Measurements from ENCODE around the gene PARD6B. TPM values are rescaled to one million over a fixed set of nuclear protein-coding genes. Genes with fewer than 3 reads are reported as not detected.

Gene PARD6B
- total RNA-seq, 1 donor from 2014 or later: 13.1 TPM

DNA sequence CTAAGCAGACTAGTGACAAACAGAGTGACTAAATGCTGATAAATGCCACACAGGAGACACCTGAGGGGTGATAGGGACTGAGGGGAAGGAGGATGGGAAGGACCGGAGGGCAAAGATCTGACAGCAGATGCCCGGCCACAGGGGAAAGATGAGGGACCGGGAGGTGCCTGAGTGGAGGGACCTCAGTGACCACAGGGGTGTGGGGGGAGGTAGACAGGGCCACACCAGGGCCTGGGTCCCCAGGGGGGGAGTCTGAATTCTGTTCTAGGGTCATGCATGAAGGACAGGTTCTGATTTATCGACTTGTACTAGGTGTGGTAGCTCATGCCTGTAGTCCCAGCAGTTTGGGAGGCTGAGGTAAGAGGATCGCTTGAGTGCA lies 70.4 kb downstream of the PARD6B start:
- H3K79me2 ChIP-seq (ENCODE audit: insufficient read depth, low read length): peaks cover 3% of the 10 kb centered on the region
- TF ChIP-seq EZH2 (IDR thresholded peaks at IDR 0.05; ENCODE audit: insufficient read depth, low read length): no peak
- TF ChIP-seq, protein P1, sequence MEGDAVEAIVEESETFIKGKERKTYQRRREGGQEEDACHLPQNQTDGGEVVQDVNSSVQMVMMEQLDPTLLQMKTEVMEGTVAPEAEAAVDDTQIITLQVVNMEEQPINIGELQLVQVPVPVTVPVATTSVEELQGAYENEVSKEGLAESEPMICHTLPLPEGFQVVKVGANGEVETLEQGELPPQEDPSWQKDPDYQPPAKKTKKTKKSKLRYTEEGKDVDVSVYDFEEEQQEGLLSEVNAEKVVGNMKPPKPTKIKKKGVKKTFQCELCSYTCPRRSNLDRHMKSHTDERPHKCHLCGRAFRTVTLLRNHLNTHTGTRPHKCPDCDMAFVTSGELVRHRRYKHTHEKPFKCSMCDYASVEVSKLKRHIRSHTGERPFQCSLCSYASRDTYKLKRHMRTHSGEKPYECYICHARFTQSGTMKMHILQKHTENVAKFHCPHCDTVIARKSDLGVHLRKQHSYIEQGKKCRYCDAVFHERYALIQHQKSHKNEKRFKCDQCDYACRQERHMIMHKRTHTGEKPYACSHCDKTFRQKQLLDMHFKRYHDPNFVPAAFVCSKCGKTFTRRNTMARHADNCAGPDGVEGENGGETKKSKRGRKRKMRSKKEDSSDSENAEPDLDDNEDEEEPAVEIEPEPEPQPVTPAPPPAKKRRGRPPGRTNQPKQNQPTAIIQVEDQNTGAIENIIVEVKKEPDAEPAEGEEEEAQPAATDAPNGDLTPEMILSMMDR (IDR thresholded peaks at IDR 0.05; ENCODE audit: insufficient read depth, low read depth, low read length): no peak
- no peaks in the 10 kb centered on the region for H3K36me3 Mint-ChIP-seq (ENCODE audit: low read depth, unreplicated experiment)
- no peak overlapping the region for H3K27ac Mint-ChIP-seq (ENCODE audit: unreplicated experiment)
- H3K4me2 ChIP-seq (ENCODE audit: low read length): no peak overlapping the region
- no peak overlapping the region for H2AFZ ChIP-seq (ENCODE audit: low read depth, low read length)
- no peaks in the 10 kb centered on the region for H3K9me3 ChIP-seq (ENCODE audit: insufficient read depth, low read depth, low read length)
- H3K4me1 ChIP-seq (ENCODE audit: insufficient read depth, low read length): peaks cover 7% of the 10 kb centered on the region
- no peaks in the 10 kb centered on the region for H3K9me3 Mint-ChIP-seq (ENCODE audit: unreplicated experiment)
- no peaks in the 10 kb centered on the region for H3K36me3 ChIP-seq (ENCODE audit: insufficient read depth, low read length)
- H3K9ac ChIP-seq (ENCODE audit: low read length): no peak overlapping the region
- H4K20me1 ChIP-seq (ENCODE audit: insufficient read depth, low read length): no peaks in the 10 kb centered on the region
- DNase-seq (ENCODE audit: low read depth) (no peak), FAIRE-seq (no peak)
- no peaks in the 10 kb centered on the region for H3K4me1 Mint-ChIP-seq (ENCODE audit: low read depth, unreplicated experiment)
- no peak overlapping the region for H3K4me3 ChIP-seq (ENCODE audit: insufficient read depth, low read depth, low read length)
- H3K27me3 ChIP-seq (ENCODE audit: insufficient read depth, low read length): no peaks in the 10 kb centered on the region
- no peak overlapping the region for H3K27ac ChIP-seq (ENCODE audit: low read depth, low read length)
- H3K27me3 Mint-ChIP-seq (ENCODE audit: low read depth, unreplicated experiment): peaks cover 2% of the 10 kb centered on the region
- no peak overlapping the region for H3K4me3 Mint-ChIP-seq (ENCODE audit: unreplicated experiment)

DNA sequence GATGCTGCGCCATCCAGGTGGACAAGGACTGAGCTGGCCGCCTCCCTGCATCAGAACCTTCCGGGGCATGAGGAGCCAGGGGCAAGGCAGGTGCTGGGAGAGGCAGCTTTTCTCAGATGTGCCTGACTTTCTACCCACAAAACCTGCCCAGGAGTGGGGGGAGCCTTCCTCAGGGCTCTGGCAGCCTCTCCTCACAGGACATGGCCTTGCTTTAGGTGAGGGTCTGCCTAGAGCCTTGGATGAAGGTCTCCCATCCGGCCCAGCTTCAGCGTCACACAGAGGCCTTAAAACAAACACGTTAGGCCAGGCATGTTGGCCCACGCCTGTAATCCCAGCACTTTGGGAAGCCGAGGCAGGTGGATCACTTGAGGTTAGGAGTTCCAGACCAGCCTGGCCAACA lies 70.9 kb downstream of the PARD6B start:
- no peak overlapping the region for H3K27ac Mint-ChIP-seq (ENCODE audit: unreplicated experiment)
- no peaks in the 10 kb centered on the region for H3K27me3 ChIP-seq (ENCODE audit: insufficient read depth, low read length)
- H3K9me3 ChIP-seq (ENCODE audit: insufficient read depth, low read depth, low read length): no peaks in the 10 kb centered on the region
- peaks cover 2% of the 10 kb centered on the region for H3K27me3 Mint-ChIP-seq (ENCODE audit: low read depth, unreplicated experiment)
- H4K20me1 ChIP-seq (ENCODE audit: insufficient read depth, low read length): no peaks in the 10 kb centered on the region
- TF ChIP-seq, protein P1 (IDR thresholded peaks at IDR 0.05; ENCODE audit: insufficient read depth, low read depth, low read length): no peak
- no peak for TF ChIP-seq EZH2 (IDR thresholded peaks at IDR 0.05; ENCODE audit: insufficient read depth, low read length)
- H3K4me2 ChIP-seq (ENCODE audit: low read length): no peak overlapping the region
- no peak overlapping the region for H3K4me3 ChIP-seq (ENCODE audit: insufficient read depth, low read depth, low read length)
- H3K79me2 ChIP-seq (ENCODE audit: insufficient read depth, low read length): no peaks in the 10 kb centered on the region
- H3K36me3 Mint-ChIP-seq (ENCODE audit: low read depth, unreplicated experiment): no peaks in the 10 kb centered on the region
- no peaks in the 10 kb centered on the region for H3K9me3 Mint-ChIP-seq (ENCODE audit: unreplicated experiment)
- no peak overlapping the region for H2AFZ ChIP-seq (ENCODE audit: low read depth, low read length)
- no peaks in the 10 kb centered on the region for H3K36me3 ChIP-seq (ENCODE audit: insufficient read depth, low read length)
- DNase-seq (ENCODE audit: low read depth): no peak
- no peak overlapping the region for H3K9ac ChIP-seq (ENCODE audit: low read length)
- H3K4me3 Mint-ChIP-seq (ENCODE audit: unreplicated experiment): no peak overlapping the region
- H3K27ac ChIP-seq (ENCODE audit: low read depth, low read length): no peak overlapping the region
- peaks cover 7% of the 10 kb centered on the region for H3K4me1 ChIP-seq (ENCODE audit: insufficient read depth, low read length)
- no peaks in the 10 kb centered on the region for H3K4me1 Mint-ChIP-seq (ENCODE audit: low read depth, unreplicated experiment)
- no peak for FAIRE-seq

DNA sequence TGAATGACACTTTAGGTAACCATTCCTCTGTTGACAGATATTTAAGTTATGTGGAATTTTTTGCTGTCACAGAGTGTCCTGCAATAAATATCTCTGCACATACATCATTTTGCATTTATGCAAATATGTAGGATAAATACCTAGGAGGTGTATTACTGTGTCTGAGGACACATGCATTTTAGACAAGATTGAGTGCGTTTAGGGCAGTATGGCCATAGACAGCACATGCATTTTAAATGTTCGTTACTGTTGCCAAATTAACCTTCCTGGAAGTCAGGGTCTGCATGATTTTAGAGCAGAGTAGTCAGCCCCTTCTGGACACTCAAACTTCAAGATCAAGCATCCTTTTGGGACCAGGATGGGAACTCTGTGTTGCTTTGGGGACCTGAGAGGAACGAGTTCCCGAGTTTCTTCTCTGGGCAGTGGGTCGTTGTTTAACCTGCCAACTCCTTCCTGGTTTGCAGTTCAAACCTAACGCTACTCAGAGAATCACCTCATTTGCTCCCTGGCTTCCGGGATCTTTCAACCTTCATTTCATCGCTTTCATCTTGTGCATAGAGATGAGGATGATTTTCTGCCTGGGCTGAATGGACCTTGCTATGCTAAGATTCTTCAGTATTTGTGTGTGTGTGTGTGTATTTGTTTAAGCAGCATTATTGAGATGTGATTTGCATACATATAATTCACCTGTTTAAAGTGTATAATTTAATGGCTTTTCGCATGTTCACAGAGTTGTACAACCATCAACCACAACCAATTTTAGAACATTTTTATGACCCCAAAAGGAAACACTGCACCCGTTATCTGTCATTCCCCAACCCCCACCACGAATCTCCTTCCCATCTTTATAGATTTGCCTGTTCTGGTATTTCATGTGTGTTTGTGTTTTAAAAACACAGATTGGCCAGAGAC lies 73.3 kb downstream of the PARD6B start:
- FAIRE-seq: no peak
- no peaks in the 10 kb centered on the region for H3K27me3 ChIP-seq (ENCODE audit: insufficient read depth, low read length)
- H3K4me2 ChIP-seq (ENCODE audit: low read length): no peak overlapping the region
- H3K9me3 ChIP-seq (ENCODE audit: insufficient read depth, low read depth, low read length): no peaks in the 10 kb centered on the region
- H3K4me1 ChIP-seq (ENCODE audit: insufficient read depth, low read length): no peaks in the 10 kb centered on the region
- Mint-ChIP-seq H3K9me3 (ENCODE audit: unreplicated experiment) (no peaks in the 10 kb centered on the region), H3K4me3 (ENCODE audit: unreplicated experiment) (no peak overlapping the region), H3K27ac (ENCODE audit: unreplicated experiment) (no peak overlapping the region), H3K36me3 (ENCODE audit: low read depth, unreplicated experiment) (no peaks in the 10 kb centered on the region), H3K4me1 (ENCODE audit: low read depth, unreplicated experiment) (no peaks in the 10 kb centered on the region), H3K27me3 (ENCODE audit: low read depth, unreplicated experiment) (peaks cover 2% of the 10 kb centered on the region)
- no peak for DNase-seq (ENCODE audit: low read depth)
- H3K9ac ChIP-seq (ENCODE audit: low read length): no peak overlapping the region
- H4K20me1 ChIP-seq (ENCODE audit: insufficient read depth, low read length): no peaks in the 10 kb centered on the region
- H2AFZ ChIP-seq (ENCODE audit: low read depth, low read length): no peak overlapping the region
- TF ChIP-seq, protein P1 (IDR thresholded peaks at IDR 0.05; ENCODE audit: insufficient read depth, low read depth, low read length): no peak
- no peak for TF ChIP-seq EZH2 (IDR thresholded peaks at IDR 0.05; ENCODE audit: insufficient read depth, low read length)
- H3K79me2 ChIP-seq (ENCODE audit: insufficient read depth, low read length): no peaks in the 10 kb centered on the region
- H3K27ac ChIP-seq (ENCODE audit: low read depth, low read length): no peak overlapping the region
- H3K36me3 ChIP-seq (ENCODE audit: insufficient read depth, low read length): no peaks in the 10 kb centered on the region
- no peak overlapping the region for H3K4me3 ChIP-seq (ENCODE audit: insufficient read depth, low read depth, low read length)

Data from astrocyte (in vitro differentiated cells and primary cell).